ENCODE measurements around the gene MYOC. TPM values are rescaled to one million over a fixed set of nuclear protein-coding genes. Genes with fewer than 3 reads are reported as not detected.
"Not testable (repeated sequence)": the region's sequence is repeated elsewhere in the genome, so short reads cannot be mapped to it uniquely, and the experiment has no call there.

MYOC gene
- total RNA-seq, result not detected

- Mint-ChIP-seq H3K36me3 (no peaks in the 10 kb centered on the region), H3K4me3 (no peak within 1 kb of the TSS), H3K4me1 (ENCODE audit: low read depth) (peaks cover 11% of the 10 kb centered on the region), H3K27me3 (peaks cover 5% of the 10 kb centered on the region), H3K27ac (no peak within 1 kb of the TSS), H3K9me3 (no peaks in the 10 kb centered on the region)
- DNase-seq, result no peak
- intact Hi-C loops (cut with micrococcal nuclease), result no loop called here
- POLR2A ChIA-PET, result no interaction called here
- CTCF ChIA-PET, result interaction anchor here (1.1 to 1.6 kb wide), 2 partner anchors 63 to 333 kb away, joined by 3 to 8 read pairs; no protein-coding TSS in a partner anchor
Measured at GRCh38 chr1:171652234-171652822, at the start of gene MYOC. MYOC (minus strand) TSS chr1:171652688; CDS start chr1:171652611, 77 bp downstream.

GRCh38 chr1:171699531-171699930 lies 47.0 kb upstream of the MYOC start:
- H3K9me3 Mint-ChIP-seq, result peaks cover 16% of the 10 kb centered on the region
- no peaks in the 10 kb centered on the region for H3K27me3 Mint-ChIP-seq
- CTCF ChIA-PET, result no interaction called here
- peaks cover 30% of the 10 kb centered on the region for H3K36me3 Mint-ChIP-seq
- POLR2A ChIA-PET, result no interaction called here
- no peaks in the 10 kb centered on the region for H3K4me1 Mint-ChIP-seq (ENCODE audit: low read depth)
- H3K4me3 Mint-ChIP-seq, result no peak overlapping the region
- DNase-seq, result no peak
- no peak overlapping the region for H3K27ac Mint-ChIP-seq
- intact Hi-C loops (cut with micrococcal nuclease), result no loop called here

GRCh38 chr1:171695772-171696171 lies 43.3 kb upstream of the MYOC start:
- H3K4me3 Mint-ChIP-seq, H3K27ac Mint-ChIP-seq, CTCF ChIA-PET: not testable (repeated sequence)

GRCh38 chr1:171693541-171693940 lies 41.1 kb upstream of the MYOC start:
- H3K27me3 Mint-ChIP-seq; H3K27ac Mint-ChIP-seq; CTCF ChIA-PET; H3K4me1 Mint-ChIP-seq (ENCODE audit: low read depth); POLR2A ChIA-PET; DNase-seq; H3K4me3 Mint-ChIP-seq; intact Hi-C loops (cut with micrococcal nuclease): not testable (repeated sequence)
- Mint-ChIP-seq H3K36me3 (peaks cover 14% of the 10 kb centered on the region), H3K9me3 (peaks cover 27% of the 10 kb centered on the region)

More at GRCh38 chr1:171695772-171696171, 43.3 kb upstream of the MYOC start:
- intact Hi-C loops (cut with micrococcal nuclease); DNase-seq; H3K4me1 Mint-ChIP-seq (ENCODE audit: low read depth); H3K27me3 Mint-ChIP-seq; POLR2A ChIA-PET: not testable (repeated sequence)
- peaks cover 14% of the 10 kb centered on the region for H3K36me3 Mint-ChIP-seq
- H3K9me3 Mint-ChIP-seq, result peaks cover 24% of the 10 kb centered on the region

GRCh38 chr1:171683870-171684269 lies 31.4 kb upstream of the MYOC start:
- intact Hi-C loops (cut with micrococcal nuclease), result no loop called here
- POLR2A ChIA-PET, result no interaction called here
- H3K9me3 Mint-ChIP-seq, result peaks cover 11% of the 10 kb centered on the region
- no peaks in the 10 kb centered on the region for H3K36me3 Mint-ChIP-seq
- H3K4me3 Mint-ChIP-seq, result no peak overlapping the region
- H3K27ac Mint-ChIP-seq, result no peak overlapping the region
- no peak for DNase-seq
- no peaks in the 10 kb centered on the region for H3K4me1 Mint-ChIP-seq (ENCODE audit: low read depth)
- peaks cover 3% of the 10 kb centered on the region for H3K27me3 Mint-ChIP-seq
- CTCF ChIA-PET, result no interaction called here

GRCh38 chr1:171680339-171680738 lies 27.9 kb upstream of the MYOC start:
- no peak for DNase-seq
- Mint-ChIP-seq H3K27ac (no peak overlapping the region), H3K4me1 (ENCODE audit: low read depth) (no peaks in the 10 kb centered on the region), H3K36me3 (no peaks in the 10 kb centered on the region), H3K27me3 (peaks cover 3% of the 10 kb centered on the region), H3K9me3 (no peaks in the 10 kb centered on the region), H3K4me3 (no peak overlapping the region)
- POLR2A ChIA-PET, result no interaction called here
- intact Hi-C loops (cut with micrococcal nuclease), result no loop called here
- CTCF ChIA-PET, result no interaction called here

- Mint-ChIP-seq H3K4me3 (no peak overlapping the region), H3K9me3 (no peaks in the 10 kb centered on the region), H3K27me3 (peaks cover 2% of the 10 kb centered on the region), H3K27ac (no peak overlapping the region), H3K4me1 (ENCODE audit: low read depth) (no peaks in the 10 kb centered on the region), H3K36me3 (no peaks in the 10 kb centered on the region)
- intact Hi-C loops (cut with micrococcal nuclease), result no loop called here
- ChIA-PET CTCF (no interaction called here), POLR2A (no interaction called here)
- DNase-seq, result no peak
Measured at GRCh38 chr1:171676823-171677222, 24.3 kb upstream of the MYOC start.

GRCh38 chr1:171674431-171675405 lies 22.2 kb upstream of the MYOC start:
- H3K27me3 Mint-ChIP-seq, result peaks cover 2% of the 10 kb centered on the region
- intact Hi-C loops (cut with micrococcal nuclease), result no loop called here
- no peaks in the 10 kb centered on the region for H3K4me1 Mint-ChIP-seq (ENCODE audit: low read depth)
- ChIA-PET CTCF (interaction anchor here (0.9 to 1.5 kb wide), 3 partner anchors 19 to 307 kb away, joined by 3 to 4 read pairs (median 3); no protein-coding TSS in a partner anchor), POLR2A (interaction anchor here (0.6 kb wide), 1 partner anchor 272 kb away, joined by 3 read pairs; no protein-coding TSS in a partner anchor)
- H3K9me3 Mint-ChIP-seq, result no peaks in the 10 kb centered on the region
- no peaks in the 10 kb centered on the region for H3K36me3 Mint-ChIP-seq
- no peak overlapping the region for H3K4me3 Mint-ChIP-seq
- no peak overlapping the region for H3K27ac Mint-ChIP-seq
- no peak for DNase-seq

- no peaks in the 10 kb centered on the region for H3K9me3 Mint-ChIP-seq
- H3K36me3 Mint-ChIP-seq, result no peaks in the 10 kb centered on the region
- peaks cover 2% of the 10 kb centered on the region for H3K27me3 Mint-ChIP-seq
- no peak overlapping the region for H3K27ac Mint-ChIP-seq
- ChIA-PET CTCF (no interaction called here), POLR2A (no interaction called here)
- no peak for DNase-seq
- H3K4me3 Mint-ChIP-seq, result no peak overlapping the region
- intact Hi-C loops (cut with micrococcal nuclease), result no loop called here
- H3K4me1 Mint-ChIP-seq (ENCODE audit: low read depth), result no peaks in the 10 kb centered on the region
Measured at GRCh38 chr1:171670739-171671138, 18.3 kb upstream of the MYOC start.

- intact Hi-C loops (cut with micrococcal nuclease), result no loop called here
- Mint-ChIP-seq H3K9me3 (no peaks in the 10 kb centered on the region), H3K4me3 (no peak overlapping the region), H3K4me1 (ENCODE audit: low read depth) (no peaks in the 10 kb centered on the region), H3K27ac (no peak overlapping the region), H3K27me3 (peaks cover 2% of the 10 kb centered on the region), H3K36me3 (no peaks in the 10 kb centered on the region)
- no peak for DNase-seq
- POLR2A ChIA-PET, result no interaction called here
- CTCF ChIA-PET, result interaction anchor here (0.8 kb wide), 1 partner anchor 11 kb away, joined by 3 read pairs; no protein-coding TSS in a partner anchor
Measured at GRCh38 chr1:171668372-171668771, 15.9 kb upstream of the MYOC start.

- CTCF ChIA-PET, result interaction anchor here (0.7 to 1.2 kb wide), 2 partner anchors 20 to 22 kb away, joined by 3 read pairs; no protein-coding TSS in a partner anchor
- H3K4me3 Mint-ChIP-seq, result no peak overlapping the region
- H3K27me3 Mint-ChIP-seq, result no peaks in the 10 kb centered on the region
- H3K36me3 Mint-ChIP-seq, result no peaks in the 10 kb centered on the region
- POLR2A ChIA-PET, result no interaction called here
- DNase-seq, result no peak
- H3K9me3 Mint-ChIP-seq, result no peaks in the 10 kb centered on the region
- intact Hi-C loops (cut with micrococcal nuclease), result no loop called here
- no peaks in the 10 kb centered on the region for H3K4me1 Mint-ChIP-seq (ENCODE audit: low read depth)
- no peak overlapping the region for H3K27ac Mint-ChIP-seq
Measured at GRCh38 chr1:171666114-171666769, 13.8 kb upstream of the MYOC start.

- ChIA-PET CTCF (interaction anchor here (1.2 kb wide), 1 partner anchor 19 kb away, joined by 3 read pairs; no protein-coding TSS in a partner anchor), POLR2A (no interaction called here)
Measured at GRCh38 chr1:171664976-171665375, 12.5 kb upstream of the MYOC start.

More at GRCh38 chr1:171664976-171665375, 12.5 kb upstream of the MYOC start:
- Mint-ChIP-seq H3K27me3 (no peaks in the 10 kb centered on the region), H3K4me3 (no peak overlapping the region), H3K27ac (no peak overlapping the region), H3K36me3 (no peaks in the 10 kb centered on the region), H3K9me3 (no peaks in the 10 kb centered on the region), H3K4me1 (ENCODE audit: low read depth) (no peaks in the 10 kb centered on the region)
- no peak for DNase-seq
- intact Hi-C loops (cut with micrococcal nuclease), result no loop called here

Measured in activated CD4-positive, alpha-beta memory T cell treated with anti-CD3 and anti-CD28 coated beads for 36 hours (primary cell).